Hepatocyte (in vitro differentiated cells): ENCODE measurements around the gene TRIM77.
"Not testable (repeated sequence)": the region's sequence is repeated elsewhere in the genome, so short reads cannot be mapped to it uniquely, and the experiment has no call there.

ENCODE experiments used
- CTCF ChIP-seq: fragments of 200-600 bp; sonication (generic); IDR thresholded peaks from 2 replicates; pipeline ENCODE4 v1.5.1; 2016; ENCODE audit warnings: antibody characterized with exemption, mild to moderate bottlenecking; ENCODE audit not compliant: poor library complexity
- EZH2 ChIP-seq: fragments of 200-600 bp; sonication (generic); IDR thresholded peaks from 2 replicates; pipeline ENCODE4 v1.6.1; 2016; ENCODE audit warnings: antibody characterized with exemption, mild to moderate bottlenecking, borderline replicate concordance

DNA sequence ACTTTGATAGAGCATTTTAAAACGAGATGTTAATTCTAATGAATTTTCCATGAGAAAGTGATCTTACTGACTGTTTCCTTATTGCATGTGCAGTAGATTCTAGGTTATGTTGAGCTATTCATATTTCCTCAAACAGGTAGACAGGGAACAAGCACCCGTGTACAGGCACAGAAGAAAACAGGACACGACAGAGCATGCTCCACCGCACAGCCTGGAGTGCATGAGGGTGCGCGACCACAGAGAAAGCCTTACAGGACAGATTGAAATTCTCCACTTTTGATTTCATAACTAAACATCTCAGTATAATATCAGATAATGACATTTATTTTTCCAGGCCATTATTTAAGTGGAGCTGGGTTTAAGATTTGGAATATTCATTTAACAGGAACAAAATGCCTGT is 41.9 kb upstream of the TRIM77 start:
- TF ChIP-seq EZH2, CTCF: not testable (repeated sequence)
